GM23248 (cell line): ENCODE data around the gene SMIM10L2A.

Experiments
- EZH2 ChIP-seq: fragments of 200-600 bp; sonication (generic); IDR thresholded peaks from 2 replicates; pipeline ENCODE4 v1.6.1; 2018; ENCODE audit warnings: antibody characterized with exemption, mild to moderate bottlenecking; ENCODE audit not compliant: insufficient read depth, poor library complexity, severe bottlenecking
- EZH2phosphoT487 ChIP-seq: fragments of 200-600 bp; sonication (generic); IDR thresholded peaks from 2 replicates; pipeline ENCODE4 v1.6.1; 2018; ENCODE audit warnings: antibody characterized with exemption, moderate library complexity, mild to moderate bottlenecking, low read depth; ENCODE audit not compliant: insufficient read depth

DNA sequence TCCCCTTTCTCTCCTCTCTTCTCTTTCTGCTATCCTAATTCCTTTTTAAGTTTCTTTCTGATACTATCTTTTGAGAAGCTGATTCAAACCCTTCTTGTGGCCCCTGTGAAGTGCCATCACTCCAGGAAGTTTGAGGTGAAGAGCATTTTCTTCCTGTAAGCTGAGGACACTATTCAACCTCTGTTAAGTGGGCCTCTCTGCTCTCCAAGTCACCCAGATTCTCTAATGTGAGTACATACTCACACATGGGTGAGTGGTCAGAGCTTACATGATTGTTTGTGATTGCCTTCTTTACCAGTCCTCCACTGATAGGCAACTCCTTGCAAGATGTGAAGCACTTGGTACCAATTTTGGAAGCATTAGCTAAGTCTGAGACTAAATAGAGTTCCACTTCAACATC is 18.4 kb upstream of the SMIM10L2A start:
- TF ChIP-seq EZH2: no peak
- TF ChIP-seq EZH2phosphoT487: no peak
